HL-60 (cell line): ENCODE data around the gene BCAR3.

Experiments used
- GABPA ChIP-seq: IDR thresholded peaks from 2 replicates; pipeline ENCODE4 v1.6.1; 2012; ENCODE audit warnings: low read depth
- POLR2AphosphoS5 ChIP-seq: IDR thresholded peaks from 2 replicates; pipeline ENCODE4 v1.6.1; 2012; ENCODE audit warnings: low read depth
- SPI1 ChIP-seq: IDR thresholded peaks from 2 replicates; pipeline ENCODE4 v1.6.1; 2012; ENCODE audit warnings: low read depth, mild to moderate bottlenecking, borderline replicate concordance
- TF ChIP-seq, protein P1 (sequence below): IDR thresholded peaks from one replicate; pipeline ENCODE4 v1.5.1; 2011; ENCODE audit warnings: low read length, control low read depth, inconsistent platforms; ENCODE audit not compliant: insufficient read depth
- TF ChIP-seq, protein P2 (sequence below): IDR thresholded peaks from 2 replicates; pipeline ENCODE4 v1.6.1; 2012; ENCODE audit warnings: low read depth; ENCODE audit not compliant: insufficient replicate concordance

DNA sequence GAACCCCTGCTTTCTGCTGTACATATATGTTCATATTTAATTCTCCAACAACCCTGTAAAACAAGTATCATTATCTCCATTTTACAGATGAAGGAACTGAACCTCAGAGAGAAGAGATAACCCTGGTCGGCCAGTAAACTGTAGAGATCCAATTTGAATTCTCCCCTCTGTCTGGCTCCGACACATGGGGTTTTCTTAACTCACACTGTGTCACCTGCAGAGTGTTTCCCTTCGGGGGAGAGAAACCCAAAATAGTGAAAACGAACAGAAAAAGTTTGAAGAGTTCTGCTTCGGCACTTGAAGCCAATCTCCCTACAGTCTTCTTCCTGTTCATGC is 17.4 kb upstream of the BCAR3 start:
- TF ChIP-seq, protein P1, sequence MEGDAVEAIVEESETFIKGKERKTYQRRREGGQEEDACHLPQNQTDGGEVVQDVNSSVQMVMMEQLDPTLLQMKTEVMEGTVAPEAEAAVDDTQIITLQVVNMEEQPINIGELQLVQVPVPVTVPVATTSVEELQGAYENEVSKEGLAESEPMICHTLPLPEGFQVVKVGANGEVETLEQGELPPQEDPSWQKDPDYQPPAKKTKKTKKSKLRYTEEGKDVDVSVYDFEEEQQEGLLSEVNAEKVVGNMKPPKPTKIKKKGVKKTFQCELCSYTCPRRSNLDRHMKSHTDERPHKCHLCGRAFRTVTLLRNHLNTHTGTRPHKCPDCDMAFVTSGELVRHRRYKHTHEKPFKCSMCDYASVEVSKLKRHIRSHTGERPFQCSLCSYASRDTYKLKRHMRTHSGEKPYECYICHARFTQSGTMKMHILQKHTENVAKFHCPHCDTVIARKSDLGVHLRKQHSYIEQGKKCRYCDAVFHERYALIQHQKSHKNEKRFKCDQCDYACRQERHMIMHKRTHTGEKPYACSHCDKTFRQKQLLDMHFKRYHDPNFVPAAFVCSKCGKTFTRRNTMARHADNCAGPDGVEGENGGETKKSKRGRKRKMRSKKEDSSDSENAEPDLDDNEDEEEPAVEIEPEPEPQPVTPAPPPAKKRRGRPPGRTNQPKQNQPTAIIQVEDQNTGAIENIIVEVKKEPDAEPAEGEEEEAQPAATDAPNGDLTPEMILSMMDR: no peak
- TF ChIP-seq, protein P2, sequence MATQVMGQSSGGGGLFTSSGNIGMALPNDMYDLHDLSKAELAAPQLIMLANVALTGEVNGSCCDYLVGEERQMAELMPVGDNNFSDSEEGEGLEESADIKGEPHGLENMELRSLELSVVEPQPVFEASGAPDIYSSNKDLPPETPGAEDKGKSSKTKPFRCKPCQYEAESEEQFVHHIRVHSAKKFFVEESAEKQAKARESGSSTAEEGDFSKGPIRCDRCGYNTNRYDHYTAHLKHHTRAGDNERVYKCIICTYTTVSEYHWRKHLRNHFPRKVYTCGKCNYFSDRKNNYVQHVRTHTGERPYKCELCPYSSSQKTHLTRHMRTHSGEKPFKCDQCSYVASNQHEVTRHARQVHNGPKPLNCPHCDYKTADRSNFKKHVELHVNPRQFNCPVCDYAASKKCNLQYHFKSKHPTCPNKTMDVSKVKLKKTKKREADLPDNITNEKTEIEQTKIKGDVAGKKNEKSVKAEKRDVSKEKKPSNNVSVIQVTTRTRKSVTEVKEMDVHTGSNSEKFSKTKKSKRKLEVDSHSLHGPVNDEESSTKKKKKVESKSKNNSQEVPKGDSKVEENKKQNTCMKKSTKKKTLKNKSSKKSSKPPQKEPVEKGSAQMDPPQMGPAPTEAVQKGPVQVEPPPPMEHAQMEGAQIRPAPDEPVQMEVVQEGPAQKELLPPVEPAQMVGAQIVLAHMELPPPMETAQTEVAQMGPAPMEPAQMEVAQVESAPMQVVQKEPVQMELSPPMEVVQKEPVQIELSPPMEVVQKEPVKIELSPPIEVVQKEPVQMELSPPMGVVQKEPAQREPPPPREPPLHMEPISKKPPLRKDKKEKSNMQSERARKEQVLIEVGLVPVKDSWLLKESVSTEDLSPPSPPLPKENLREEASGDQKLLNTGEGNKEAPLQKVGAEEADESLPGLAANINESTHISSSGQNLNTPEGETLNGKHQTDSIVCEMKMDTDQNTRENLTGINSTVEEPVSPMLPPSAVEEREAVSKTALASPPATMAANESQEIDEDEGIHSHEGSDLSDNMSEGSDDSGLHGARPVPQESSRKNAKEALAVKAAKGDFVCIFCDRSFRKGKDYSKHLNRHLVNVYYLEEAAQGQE: no peak
- no peak for TF ChIP-seq POLR2AphosphoS5
- TF ChIP-seq SPI1: no peak
- TF ChIP-seq GABPA: no peak
